HG03520 (cell line): Measurements from ENCODE around the gene GPD1L.
A peak's percentile ranks its signal among the peaks of the same experiment; 100 is the strongest.
"Not testable (repeated sequence)": the region's sequence is repeated elsewhere in the genome, so short reads cannot be mapped to it uniquely, and the experiment has no call there.

Experiments used
- ATAC-seq: cut with Tn5 transposase; IDR thresholded peaks from one replicate; pipeline ENCODE4 v1.9.1; 2021; ENCODE audit warnings: mild to moderate bottlenecking, moderate library complexity; ENCODE audit not compliant: unreplicated experiment

The GPD1L gene

DNA sequence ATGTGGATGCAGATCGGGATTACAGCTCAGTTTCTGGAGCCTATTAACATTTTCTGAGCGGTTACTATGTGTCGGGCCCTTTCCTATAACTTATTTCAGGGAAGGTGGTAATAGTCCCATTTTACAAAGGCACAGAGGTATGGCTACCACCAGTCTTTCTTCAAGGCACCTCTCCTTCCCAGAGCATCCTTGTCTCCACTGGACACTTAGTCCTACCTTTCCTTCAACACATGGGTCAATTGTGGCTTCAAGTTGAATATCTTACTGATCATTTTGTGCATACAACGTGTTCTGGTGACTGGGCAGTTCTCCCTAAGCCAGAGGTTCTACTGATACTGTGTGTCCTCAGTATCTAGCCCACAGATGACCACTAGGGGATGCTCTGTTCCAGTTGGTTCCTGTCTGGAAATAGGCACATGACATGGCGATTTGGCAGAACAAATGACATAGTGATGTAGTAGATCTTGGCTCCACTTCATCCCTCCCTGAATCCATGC is 71.3 kb downstream of the GPD1L start:
- ATAC-seq = peak; percentile 64

DNA sequence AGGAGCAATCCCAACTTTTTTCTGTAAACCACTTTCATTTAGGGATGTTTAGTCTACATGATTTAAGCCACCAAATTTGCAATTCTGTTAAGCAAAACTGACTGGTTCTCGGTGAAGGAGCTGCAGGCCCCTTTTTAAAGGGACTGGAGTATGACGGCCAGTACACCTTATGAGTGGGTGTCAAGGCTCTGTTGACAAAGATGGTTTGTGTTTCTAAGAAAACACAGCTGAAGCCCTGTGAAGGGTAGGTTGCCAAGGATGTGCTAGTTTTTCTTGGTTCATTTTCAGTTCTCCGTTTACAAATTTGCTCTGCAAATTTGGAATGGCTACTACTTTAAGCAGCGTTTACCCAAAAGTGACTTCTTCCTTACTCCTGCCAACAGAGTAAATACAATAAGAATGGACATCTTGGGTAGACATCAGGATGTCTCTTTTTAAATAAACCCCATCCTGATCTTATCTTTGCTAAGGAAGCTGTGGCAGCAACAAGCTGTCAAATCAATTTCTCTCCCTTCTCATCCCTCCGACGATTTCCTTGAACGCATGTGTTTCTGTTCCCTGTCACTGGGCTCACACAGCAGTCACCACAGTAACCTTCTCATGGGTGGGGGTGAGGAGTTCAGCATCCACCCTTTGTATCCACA is 73.8 kb downstream of the GPD1L start:
- no peak for ATAC-seq

DNA sequence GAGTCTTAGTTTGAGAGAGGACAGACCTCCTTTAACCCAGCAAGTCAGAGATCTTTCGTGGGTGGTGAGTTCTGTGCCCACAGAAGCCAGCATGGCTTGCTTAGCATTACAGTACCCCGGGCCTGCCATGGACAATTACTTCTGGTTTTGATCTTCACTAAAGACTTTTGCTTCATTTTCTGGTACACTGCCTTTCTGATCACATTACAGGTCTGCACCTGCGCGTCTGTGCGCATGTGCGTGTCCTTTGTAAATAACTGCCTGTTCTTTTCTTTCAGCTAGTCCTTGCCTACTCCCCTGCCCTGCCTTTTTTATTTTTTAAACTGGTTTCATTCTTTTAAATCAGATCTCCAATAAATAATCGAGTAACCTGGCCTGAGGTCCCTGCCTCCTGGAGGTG is 74.9 kb downstream of the GPD1L start:
- no peak for ATAC-seq

DNA sequence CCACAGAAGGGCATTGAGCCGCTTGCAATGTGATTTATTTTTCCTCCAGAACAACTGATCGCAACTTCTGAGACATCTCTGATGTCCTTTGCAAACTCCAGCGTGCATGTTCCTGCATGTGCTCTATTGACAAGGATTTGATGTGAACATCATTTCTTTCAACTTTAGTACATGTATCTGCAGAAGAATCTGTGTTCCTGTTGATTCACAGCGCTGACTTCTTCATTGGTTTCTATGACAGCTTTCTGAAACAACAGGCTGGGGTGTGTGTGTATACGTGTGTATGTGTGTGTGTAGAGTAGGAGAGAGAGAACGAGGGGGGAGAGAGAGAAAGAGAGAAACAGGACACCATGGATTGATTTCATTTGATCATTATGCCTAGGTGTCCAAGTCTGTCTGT is 75.4 kb downstream of the GPD1L start:
- ATAC-seq = no peak

DNA sequence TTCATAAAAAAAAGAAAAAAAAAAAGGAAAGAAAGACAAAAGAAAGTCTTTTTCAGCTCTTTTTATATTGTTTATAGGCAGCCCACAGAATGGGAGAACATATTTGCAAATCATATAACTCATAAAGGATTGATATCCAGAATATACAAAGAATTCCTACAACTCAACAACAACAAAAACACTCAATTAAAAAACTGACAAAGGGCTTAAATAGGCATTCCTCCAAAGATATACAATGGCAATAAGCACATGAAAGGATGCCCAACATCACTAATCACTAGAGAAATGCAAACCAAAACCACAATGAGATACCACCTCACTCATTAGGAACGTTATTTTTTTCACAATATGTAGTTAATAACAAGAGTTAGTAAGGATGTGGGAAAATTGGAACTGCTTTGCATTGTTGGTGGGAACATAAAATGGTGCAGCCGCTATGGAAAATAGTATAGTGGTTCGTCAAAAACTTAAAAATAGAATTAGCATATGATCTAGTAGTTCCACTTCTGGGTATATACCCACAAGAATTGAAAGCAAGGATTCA is 77.8 kb downstream of the GPD1L start:
- no peak for ATAC-seq

DNA sequence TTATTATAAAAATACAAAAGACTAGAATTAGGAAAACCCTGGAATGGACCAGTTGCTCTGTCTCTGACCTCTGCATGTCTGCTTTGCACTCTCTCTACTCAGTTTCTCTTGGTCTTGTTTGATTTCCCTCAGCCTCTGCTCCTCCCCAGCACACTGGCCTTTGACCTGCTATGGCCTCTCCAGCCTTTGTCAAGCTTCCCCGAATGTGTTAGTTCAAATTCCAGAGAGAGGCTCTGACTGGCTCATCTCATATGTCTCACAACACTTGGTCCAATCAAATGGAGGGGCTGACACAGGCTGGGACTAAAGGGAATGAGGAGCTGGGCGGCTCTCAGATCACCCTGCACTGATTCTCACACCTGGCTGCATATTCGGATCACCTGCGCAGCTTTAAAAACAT is 79.7 kb downstream of the GPD1L start:
- ATAC-seq = no peak

DNA sequence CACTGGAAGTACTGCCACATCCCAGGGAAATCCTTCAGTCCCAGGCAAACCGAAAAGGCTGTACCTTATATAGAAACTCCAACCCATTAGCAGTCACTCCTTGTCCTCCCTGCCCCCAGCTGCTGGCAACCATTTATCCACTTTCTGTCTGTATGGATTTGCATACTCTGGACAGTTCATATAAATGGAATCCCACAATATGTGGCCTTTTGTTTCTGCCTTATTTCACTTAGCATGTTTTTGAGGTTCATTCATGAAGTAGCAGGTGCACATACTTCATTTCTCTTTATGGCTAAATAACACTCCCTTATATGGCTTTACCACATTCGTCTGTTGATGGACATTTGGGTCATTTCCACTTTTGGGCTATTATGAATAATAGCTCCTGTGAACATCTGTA is 80.5 kb downstream of the GPD1L start:
- ATAC-seq = no peak

DNA sequence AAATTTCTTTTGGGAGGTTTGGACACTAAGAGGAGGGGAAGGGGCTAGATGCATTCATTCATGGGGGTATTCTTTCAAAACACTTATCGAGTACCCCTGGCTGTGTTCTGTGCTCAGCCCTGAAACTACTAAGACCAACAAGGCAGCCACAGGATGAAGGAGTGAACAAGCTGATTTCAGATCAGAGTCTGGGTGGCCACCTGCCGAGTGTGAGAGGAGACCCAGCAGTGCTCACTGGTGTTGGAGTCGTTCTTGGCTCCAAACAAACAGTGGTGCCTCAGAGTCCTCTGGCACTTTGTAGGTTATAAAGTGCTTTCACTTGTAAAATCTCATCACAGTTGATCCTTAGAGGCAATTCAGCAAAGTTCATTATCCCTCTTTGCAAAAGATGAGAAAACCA is 83.3 kb downstream of the GPD1L start:
- no peak for ATAC-seq

DNA sequence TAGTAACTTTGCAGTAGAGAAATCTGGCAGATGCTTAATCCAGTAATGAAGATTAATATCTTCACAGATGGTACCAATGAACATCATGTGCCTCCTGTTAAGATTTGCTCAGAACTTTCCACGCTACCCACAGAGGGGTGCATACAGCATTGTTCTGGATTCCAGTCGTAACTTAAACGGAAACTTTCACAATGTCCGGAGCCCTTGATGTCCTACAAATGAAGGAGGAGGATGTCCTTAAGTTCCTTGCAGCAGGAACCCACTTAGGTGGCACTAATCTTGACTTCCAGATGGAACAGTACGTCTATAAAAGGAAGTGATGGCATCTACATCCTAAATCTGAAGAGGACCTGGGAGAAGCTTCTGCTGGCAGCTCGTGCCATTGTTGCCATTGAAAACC is 84.1 kb downstream of the GPD1L start:
- ATAC-seq = not testable (repeated sequence)

DNA sequence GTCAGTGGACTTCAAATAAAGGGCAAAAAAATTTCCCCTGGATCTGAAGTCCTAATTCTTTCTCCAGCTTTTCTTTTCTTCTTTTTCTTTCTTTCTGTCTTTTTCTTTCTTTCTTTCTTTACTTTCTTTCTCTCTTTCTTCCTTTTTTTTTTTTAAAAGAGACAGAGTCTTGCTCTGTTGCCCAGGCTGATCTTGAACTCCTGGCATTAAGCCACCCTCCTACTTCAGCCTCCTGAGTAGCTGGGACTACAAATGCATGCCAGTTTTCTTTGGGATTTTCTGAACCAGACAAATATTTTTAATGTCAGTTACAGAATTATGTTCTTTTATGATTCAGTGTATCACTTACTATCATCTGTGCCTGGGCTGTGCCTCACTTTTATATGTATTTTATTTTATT is 86.7 kb downstream of the GPD1L start:
- ATAC-seq = no peak

DNA sequence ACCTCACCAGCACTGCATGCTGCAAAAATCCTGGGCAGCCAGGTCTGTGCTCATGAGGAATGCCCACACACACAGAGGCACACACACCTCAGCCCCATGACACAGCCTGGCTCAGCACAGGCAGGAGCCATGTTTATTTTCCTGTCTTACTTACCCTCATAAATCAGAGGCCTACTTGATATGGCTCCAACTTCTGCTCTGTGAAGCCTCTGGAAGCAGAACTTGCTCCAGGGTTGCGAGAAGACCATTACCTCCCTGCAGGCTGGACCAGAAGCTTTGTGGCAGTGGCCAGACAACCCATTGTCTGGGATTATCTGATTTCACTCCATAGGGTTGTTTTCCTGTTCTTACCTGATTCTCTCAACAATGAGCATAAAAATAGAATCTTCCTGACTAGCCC is 88.2 kb downstream of the GPD1L start:
- no peak for ATAC-seq

DNA sequence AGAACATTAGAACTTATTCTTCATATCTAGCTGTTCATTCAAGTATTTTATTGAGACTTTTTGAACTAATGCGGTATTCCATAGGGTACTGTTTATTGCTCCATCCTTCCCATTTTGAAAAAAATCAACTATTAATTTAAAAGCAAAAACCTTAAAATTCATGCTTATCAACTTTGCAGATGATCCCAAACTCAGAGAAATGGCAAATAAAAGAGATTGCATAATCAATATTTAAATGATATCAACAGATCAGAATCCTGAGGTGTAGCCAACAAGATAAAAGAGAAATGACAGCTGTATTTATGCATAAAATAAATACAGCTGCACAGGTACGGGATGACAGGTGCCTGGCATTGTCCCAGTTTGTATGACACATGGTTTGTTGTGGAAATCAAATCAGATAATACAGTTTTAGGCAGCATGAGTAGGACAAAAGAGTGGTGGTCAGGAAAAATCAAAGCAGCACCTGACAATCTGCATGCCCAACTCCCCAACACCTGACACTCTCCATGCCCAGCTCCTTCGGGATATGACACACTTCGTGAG is 89.6 kb downstream of the GPD1L start:
- ATAC-seq = no peak

DNA sequence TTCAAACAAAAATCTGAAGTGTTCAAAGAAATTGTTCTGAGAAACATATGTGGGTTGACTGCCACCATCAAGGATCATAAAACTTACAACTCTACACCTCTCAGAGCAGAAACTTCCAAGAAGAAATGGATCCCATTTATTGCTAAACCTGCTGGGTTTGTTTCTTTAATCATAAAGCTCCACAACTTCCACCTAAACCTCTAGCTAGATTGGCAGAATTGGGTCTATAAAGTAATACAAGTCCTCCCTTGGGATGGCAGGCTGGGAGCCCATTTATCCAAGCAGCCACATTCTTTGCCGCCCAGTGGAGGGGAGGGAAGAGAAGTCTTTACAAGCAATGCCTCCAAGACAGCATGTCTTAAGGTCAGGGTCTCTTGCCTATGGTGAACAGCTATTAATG is 91.6 kb downstream of the GPD1L start:
- ATAC-seq = no peak

DNA sequence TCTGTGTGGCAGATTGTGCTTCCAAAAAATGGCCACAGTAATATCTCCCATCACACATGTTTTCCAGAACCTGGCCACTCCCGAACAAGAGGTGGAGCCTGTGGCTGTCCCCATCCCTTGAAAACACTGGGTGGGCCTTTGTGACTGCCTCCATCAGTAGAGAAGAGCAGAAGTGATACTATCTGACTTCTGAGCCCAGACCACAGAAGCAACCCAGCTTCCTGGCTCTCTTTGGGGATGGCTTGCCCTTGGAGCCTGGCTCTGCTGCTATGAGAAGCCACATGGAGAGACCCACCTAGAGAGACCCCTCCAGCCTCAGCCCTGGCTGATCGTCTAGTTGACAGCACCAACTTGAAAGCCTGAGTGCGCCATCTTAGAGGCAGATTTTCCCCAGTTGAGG is 92.3 kb downstream of the GPD1L start:
- ATAC-seq = no peak

DNA sequence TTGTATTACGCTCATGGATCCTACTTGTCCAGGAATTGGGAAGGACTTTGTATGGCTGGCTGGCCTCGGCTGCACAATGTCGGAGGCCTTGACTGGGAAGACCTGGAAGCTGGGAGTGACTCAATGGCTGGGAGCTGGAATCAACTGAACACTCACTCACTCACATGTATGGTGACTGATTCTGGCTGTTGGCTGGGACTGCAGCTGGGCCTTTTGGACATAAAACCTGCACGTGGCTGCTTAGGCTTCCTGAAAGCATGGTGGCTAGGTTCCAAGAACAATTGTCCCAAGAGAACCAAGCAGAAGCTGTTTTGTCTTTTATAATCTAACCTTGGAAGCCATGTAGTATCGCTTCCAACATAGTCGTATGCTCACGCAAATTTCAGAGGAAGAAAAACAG is 94.1 kb downstream of the GPD1L start:
- no peak for ATAC-seq

DNA sequence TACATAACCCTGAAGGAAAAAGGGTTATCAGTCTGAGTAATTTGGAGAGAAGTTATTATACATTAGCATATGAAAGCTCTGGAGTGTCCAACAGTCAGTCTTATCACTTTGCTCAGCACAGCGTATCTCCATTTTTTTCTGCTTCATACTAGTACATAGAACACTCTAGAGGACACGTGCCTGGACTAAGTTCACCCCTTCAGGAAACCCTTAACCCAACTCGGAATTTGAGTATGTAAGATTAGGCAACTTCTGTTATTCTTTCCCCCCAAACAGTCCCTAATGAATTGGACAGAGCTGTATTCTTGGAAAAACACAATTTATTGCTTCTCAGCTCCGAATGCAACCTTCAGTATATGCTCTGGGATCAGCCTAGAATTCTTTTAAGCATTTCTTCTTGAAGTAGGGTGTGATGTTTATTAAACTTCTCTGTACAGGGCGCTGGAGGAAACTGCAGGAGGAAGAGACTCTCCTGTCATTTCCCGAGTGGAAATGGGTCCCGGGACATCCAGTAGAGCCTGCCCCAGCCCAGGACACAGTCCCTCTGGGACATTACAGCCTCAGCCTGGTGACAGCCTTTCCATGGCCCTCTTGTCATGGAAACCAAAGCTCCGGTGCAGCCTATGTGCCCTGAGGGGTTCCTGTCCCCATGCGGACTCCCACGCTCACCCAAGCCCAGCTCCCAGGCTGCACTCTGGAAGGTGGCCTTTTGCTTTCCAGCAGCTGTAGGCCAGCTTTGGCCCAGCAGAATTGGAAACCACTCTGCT is 94.8 kb downstream of the GPD1L start:
- ATAC-seq = no peak

DNA sequence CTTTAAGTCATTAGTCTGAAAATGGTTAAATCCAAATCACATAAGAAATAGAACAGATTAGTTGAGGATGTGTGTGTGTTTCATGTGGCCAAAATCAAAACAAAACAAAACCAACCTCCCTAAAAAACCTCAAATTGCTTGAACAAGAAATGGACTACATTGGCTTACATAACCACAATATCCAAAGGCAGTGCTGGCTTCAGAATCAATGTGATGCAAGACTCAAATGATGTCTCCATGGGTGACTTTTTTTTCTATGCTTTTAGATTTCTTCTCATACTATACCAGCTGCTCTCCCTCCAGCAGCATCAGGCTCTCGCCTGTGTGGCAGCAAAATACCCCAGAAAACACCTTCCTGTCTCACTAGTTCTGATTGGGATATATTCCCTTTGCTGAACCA is 96.1 kb downstream of the GPD1L start:
- ATAC-seq = no peak

DNA sequence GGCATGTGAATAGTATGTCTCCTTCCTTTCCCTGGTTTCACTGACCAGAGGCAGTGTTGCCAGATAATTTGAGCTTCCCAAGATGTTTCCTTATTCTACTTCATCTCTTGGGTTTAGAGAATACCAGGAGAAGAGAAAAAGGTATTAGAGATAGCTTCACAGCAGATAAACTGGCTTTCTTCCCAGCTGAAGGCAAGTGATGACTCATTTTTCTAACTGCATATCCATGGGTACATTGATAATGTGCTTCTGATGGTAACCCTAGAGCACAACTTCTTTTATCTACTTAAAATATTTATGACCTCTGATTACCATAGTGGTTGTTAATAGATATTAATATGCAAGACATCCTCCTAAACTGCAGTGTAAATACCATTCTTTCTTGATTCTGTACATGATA is 97.4 kb downstream of the GPD1L start:
- ATAC-seq = no peak

DNA sequence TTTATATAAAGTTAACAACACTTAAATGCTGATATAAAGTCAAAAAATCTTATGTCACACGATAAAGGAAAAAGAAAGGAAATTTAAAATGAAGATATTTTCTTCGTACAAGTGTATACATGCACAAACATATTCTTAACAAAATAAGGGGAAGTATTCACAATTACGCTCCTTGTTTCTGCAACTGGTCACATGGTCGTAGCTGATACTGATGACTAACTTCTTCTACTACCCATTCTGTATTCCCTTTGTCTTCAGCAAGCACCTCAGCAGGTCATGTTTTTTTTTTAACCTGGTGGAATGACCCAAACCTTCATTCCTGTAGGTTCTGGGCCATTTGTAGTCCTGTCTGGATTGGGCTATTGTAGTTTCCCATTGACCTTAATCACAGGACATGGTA is 102.0 kb downstream of the GPD1L start:
- no peak for ATAC-seq

DNA sequence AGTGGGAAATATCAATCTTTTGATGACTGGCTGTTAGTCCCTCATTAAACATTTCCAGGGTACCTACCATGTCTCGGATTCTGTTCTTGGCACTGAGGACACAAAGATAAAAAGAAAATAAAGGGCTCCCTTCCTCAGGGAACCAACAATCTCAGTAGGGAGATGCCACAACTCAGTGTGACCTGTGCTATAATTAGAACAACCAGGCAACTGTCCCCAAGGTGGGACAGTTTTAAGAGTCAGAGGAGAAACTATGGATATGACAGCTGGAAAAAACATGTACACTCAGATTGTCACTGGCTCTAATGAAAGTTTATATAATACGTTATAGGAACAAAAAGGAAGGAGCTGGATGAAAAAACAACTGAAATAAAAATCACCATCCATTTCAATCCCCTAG is 108.8 kb downstream of the GPD1L start:
- no peak for ATAC-seq

DNA sequence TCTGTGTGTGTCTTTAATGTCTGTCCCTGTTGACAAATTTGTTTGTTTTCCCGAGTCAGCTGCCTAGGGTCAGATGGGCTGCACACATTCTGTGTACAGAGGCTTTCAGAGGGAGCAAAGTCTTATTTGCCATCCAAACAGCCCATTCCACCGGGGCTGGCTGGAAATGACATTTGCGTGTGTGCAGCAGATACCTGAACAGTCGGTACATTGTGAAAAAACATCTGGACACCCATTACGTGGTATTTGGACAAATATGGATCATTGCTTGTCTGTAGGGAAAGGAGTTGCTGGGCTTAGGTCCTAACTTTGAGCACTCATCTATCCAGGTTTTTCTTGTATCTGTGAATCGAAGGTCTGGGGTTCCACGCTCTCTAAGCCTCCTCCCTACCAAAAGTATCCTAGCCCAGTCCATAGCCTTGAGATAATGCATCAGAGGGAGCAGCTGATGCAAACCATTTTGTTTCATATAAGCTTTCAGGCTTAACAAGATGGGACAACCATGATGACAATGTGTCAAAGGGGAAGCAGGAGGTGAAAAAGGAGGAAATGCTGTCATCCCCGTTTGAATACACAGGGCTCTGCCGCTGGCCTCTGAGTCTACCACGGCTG is 109.9 kb downstream of the GPD1L start:
- no peak for ATAC-seq

DNA sequence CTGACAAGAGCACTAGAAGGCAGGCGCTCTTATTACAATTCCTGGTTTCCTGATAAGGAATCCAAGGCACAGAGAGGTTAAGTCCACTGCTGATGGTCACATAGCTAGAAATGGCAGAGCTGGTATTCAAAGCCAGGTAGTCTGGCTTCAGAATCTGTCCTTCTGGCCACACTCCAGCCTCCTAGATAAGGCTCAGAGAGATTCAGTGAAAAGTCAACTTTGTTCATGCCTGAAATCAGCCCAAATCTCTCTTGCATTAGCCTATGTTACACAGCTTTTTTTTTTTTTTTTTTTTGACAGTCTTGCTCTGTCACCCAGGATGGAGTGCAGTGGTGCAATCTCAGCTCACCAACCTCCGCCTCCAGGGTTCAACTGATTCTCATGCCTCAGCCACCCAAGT is 110.9 kb downstream of the GPD1L start:
- ATAC-seq = no peak
